MG63 (cell line): ENCODE results near the gene AURKAIP1. TPM values are rescaled to one million over a fixed set of nuclear protein-coding genes. Genes with fewer than 3 reads are reported as not detected.
"Not testable (repeated sequence)": the region's sequence is repeated elsewhere in the genome, so short reads cannot be mapped to it uniquely, and the experiment has no call there.

Experiments used
- DNase-seq: peaks from one replicate; pipeline ENCODE4 v3.0.0-alpha.2; 2020
- H3K27me3 ChIP-seq: fragments of 250-450 bp; sonication (Bioruptor Pico); 2 replicates; pipeline ENCODE4 v1.5.1; 2020; ENCODE audit warnings: mild to moderate bottlenecking, moderate library complexity
- H3K36me3 ChIP-seq: fragments of 250-450 bp; sonication (Bioruptor Pico); 2 replicates; pipeline ENCODE4 v1.5.1; 2020; ENCODE audit warnings: mild to moderate bottlenecking, moderate library complexity
- H3K4me3 ChIP-seq: fragments of 250-450 bp; sonication (Bioruptor Pico); 2 replicates; pipeline ENCODE4 v1.5.1; 2020; ENCODE audit warnings: mild to moderate bottlenecking, moderate library complexity
- H3K9me3 ChIP-seq: fragments of 250-450 bp; sonication (Bioruptor Pico); 2 replicates; pipeline ENCODE4 v1.5.1; 2020; ENCODE audit warnings: mild to moderate bottlenecking, moderate library complexity
- total RNA-seq: library from RNA; depleted of rRNA; stranded (reverse); fragments of >200 nt; shearing (Covaris generic); gene quantifications from 2 replicates; pipeline ENCODE4 v1.2.3, GENCODE V29; 2014; ENCODE audit warnings: low replicate concordance

Gene AURKAIP1
- total RNA-seq, 1 experiment from 2014 or later, result 226 TPM

DNA sequence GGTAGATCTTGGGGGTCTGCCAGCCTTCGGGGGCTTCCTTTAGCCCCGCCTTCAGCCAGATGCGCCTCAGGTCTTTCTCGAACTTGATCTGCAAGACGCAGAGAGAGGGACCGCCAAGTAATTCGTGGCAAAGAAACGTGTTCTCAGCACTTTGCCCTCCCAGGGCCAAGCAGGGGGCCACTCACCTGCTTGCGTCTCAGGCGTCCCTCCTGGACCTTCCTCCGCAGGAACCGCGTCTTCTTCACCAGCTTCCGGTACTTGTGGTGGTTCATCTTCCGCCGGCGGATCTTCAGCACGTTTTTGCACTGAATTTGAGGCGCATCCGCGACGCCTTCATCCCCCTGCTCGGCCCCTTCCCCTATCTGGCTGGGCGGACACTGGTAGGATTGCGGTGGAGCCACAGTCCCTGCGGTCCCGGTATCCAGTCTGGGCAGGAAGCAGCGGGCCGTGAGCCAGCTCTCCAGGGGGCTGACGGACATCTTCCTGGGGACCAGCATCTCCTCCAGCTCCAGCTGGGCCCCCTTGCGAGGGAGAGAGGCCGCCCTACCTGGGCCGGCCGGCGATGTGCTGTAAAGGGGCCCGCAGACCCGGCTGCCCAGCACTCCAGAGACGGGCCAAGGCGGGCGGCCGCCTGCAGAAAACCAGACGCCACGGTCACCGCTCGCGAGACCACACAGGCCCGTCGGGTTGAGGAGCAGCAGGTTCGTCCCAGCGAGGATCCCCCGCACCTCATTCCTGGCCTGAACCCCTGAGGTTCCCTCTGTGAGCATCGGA, 1.0 kb downstream of the AURKAIP1 start:
- H3K36me3 ChIP-seq, result peaks cover 38% of the 10 kb centered on the region
- DNase-seq, result no peak
- H3K27me3 ChIP-seq, result no peaks in the 10 kb centered on the region

DNA sequence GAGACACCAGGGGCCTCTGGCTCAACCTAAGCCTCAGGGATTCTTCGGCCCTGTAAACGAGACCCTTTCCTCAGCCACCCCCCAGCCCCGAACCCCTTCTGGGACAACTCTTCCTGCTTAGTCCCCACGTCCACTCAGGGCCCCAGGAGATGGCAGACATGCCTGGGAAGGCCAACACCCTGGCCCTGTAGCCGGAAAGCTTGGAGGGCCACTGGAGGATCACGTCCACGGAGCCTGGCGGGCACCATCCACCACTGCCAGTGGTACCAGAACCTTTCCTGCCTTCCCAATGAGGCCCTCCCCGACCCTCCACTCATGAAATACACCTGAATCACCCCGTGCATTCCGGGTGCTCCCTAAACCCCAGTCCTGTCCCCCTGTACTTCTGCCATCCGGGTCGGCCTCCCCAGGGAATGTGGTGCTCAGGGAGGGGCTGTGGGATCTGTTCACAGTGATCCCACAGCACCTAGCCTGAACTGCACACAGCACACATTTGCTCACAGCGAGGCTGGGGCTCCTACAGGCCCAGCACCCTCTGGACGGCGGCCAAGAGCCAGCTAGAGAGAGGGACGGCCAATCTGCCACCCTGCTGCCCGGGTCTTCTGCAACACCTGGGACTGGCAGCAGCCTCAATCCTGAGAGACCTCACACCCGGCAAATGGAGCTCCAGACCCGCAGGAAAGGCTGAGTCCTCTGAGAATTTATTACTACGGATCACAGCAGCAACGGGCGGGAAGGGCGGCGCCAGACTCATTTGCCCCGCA, 1.8 kb downstream of the AURKAIP1 start:
- H3K36me3 ChIP-seq, result peaks cover 38% of the 10 kb centered on the region
- H3K4me3 ChIP-seq, result peak overlapping the region; percentile 76
- DNase-seq, result no peak
- H3K27me3 ChIP-seq, result no peaks in the 10 kb centered on the region
- no peaks in the 10 kb centered on the region for H3K9me3 ChIP-seq

More for the DNA sequence above, 1.0 kb downstream of the AURKAIP1 start:
- H3K9me3 ChIP-seq, result no peaks in the 10 kb centered on the region
- H3K4me3 ChIP-seq, result peak overlapping the region; percentile 76

DNA sequence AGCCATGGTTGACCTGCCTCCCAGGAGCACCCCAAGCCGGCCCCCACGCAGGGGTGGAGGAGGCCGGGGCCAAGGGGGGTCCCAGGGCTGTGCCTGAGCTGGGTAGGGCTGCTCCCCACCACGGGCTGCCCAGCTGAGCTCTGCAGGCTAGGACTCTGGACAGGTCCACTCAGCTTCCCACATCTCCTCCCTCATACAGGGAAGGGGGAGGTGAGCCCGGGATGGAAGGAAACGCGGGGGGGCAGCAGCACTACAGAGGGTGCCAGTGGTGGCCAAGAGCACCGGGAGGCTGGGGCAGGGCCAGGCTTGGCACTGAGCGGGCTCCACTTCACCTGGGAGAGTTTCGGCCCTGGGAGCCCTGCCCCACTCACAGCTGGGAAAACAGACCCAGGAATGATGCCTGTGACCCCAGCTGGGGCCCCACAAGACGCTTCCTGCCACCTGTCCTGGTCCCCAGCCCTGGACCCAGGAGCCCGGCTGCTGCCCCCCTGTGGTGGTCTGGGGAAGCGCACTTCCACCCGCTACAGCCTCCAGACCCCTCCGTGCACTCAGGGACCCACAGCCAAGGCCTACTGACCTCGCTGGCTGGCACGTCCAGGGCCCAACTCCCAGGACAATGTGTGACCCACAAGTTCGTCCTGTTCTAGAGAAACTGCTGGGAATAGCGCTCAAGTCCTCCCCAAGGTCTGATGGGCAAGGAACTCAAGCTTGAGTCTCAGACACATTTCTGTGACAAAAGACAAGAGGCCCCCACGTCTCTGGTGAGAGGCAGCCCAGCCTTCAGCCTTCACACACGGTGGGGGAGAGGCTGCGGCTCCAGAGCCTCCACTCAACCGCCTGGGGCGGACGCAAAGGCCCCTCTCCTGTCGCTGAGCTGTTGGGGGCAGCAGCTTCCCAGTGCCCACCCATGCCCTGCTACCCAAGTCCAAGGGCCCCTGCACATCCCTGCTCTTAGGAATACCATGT, 3.0 kb downstream of the AURKAIP1 start:
- no peak overlapping the region for H3K4me3 ChIP-seq
- peaks cover 38% of the 10 kb centered on the region for H3K36me3 ChIP-seq
- H3K27me3 ChIP-seq, result no peaks in the 10 kb centered on the region
- H3K9me3 ChIP-seq, result peaks cover 3% of the 10 kb centered on the region
- DNase-seq, result peak; percentile 63

DNA sequence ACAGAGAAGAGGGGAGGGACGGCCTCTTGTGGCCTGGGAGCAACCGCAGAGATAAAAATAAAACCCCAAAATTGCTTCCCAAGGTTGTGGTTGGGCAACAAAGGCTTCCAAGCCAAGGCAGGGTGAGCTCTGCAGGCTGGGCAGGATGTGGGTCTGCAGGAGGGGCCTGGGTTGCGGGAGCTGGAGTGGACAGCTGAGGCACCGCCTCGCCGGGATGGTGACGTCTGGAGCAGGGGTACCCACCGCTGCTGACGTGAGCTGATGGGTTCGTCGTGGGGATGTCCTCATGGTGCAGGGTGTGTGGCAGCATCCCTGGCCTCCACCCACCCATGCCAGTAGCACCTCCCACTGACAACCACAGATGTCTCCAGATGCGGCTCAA, 3.7 kb downstream of the AURKAIP1 start:
- Histone ChIP-seq H3K9me3 (peaks cover 5% of the 10 kb centered on the region), H3K4me3 (no peak overlapping the region), H3K27me3 (no peaks in the 10 kb centered on the region), H3K36me3 (peaks cover 33% of the 10 kb centered on the region)
- DNase-seq, result no peak

DNA sequence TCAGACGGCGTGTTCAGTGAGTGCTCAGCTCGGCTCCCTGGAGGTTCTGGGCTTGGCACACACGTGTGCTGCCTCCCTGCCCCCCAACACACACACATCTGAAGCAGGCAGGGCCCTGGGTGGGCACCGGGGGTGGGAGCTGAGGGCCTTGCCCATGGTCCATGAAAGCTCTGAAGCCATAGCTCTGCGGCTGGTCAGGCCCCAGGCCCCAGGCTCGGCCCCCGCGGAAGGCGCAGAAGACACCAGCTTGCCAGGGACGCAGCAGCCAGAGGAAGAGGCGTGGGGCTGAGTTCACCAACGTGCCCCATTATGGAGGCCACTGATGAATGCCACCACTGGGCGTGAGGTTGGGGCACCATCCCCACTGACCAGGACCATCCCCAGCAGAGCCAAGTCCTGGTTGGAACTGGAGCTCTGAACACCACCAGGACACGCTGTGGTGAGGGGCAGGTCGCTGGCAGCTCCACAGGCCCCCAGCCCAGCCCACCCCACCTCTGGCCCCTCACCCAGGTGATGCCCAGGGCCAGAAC, 4.2 kb downstream of the AURKAIP1 start:
- H3K4me3 ChIP-seq, result no peak overlapping the region
- no peaks in the 10 kb centered on the region for H3K27me3 ChIP-seq
- no peak for DNase-seq
- peaks cover 7% of the 10 kb centered on the region for H3K9me3 ChIP-seq
- peaks cover 28% of the 10 kb centered on the region for H3K36me3 ChIP-seq

DNA sequence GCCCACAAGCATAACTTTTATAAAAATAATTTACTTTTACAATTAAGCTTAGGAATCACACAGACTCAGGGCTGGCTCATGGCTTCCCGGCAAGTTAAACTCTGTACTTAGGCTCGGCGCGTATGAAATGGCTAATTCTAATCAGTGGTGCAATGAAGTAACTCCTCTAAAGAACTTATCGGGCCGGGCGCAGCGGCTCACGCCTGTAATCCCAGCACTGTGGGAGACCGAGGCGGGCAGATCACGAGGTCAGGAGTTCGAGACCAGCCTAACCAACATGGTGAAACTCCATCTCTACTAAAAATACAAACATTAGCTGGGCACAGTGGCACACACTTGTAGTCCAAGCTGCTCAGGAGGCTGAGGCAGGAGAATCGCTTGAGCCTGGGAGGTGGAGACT, 4.9 kb downstream of the AURKAIP1 start:
- H3K36me3 ChIP-seq, result peaks cover 25% of the 10 kb centered on the region
- H3K9me3 ChIP-seq, DNase-seq, H3K4me3 ChIP-seq, H3K27me3 ChIP-seq: not testable (repeated sequence)

DNA sequence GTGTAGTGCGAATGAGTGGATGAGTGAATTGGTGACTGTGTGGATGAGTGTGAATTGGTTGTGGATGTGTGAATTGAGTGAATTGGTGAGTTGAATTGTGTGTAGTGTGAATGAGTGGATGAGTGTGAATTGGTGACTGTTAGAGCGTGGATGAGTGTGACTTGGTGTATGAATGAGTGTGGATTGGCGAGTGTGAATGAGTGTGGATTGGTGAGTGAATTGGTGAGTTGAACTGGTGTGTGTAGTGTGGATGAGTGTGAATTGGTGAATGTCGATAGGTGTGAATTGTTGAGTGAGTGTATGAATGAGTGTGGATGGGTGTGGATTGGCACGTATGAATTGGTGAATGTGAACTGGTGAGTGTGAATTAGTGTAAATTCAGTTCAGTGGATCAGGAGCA, 7.7 kb downstream of the AURKAIP1 start:
- H3K36me3 ChIP-seq, result peaks cover 9% of the 10 kb centered on the region
- no peaks in the 10 kb centered on the region for H3K27me3 ChIP-seq
- H3K9me3 ChIP-seq, result peaks cover 9% of the 10 kb centered on the region
- no peak overlapping the region for H3K4me3 ChIP-seq
- DNase-seq, result no peak

DNA sequence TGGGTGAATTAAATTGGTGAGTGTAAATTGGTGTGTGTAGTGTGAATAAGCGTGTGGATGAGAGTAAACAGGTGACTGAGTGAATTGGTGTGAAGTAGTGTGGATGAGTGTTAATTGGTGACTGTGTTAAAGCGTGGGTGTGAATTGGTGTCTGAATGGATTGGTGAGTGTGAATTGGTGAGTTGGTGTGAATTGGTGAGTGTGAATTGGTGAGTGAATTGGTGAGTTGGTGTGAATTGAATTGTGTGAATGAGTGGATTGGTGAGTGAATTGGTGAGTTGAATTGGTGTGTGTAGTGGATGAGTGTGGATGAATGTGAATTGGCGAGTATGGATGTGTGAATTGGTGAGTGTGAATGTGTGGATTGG, 8.3 kb downstream of the AURKAIP1 start:
- no peak for DNase-seq
- Histone ChIP-seq H3K27me3 (no peaks in the 10 kb centered on the region), H3K9me3 (peaks cover 9% of the 10 kb centered on the region), H3K36me3 (peaks cover 5% of the 10 kb centered on the region), H3K4me3 (no peak overlapping the region)

DNA sequence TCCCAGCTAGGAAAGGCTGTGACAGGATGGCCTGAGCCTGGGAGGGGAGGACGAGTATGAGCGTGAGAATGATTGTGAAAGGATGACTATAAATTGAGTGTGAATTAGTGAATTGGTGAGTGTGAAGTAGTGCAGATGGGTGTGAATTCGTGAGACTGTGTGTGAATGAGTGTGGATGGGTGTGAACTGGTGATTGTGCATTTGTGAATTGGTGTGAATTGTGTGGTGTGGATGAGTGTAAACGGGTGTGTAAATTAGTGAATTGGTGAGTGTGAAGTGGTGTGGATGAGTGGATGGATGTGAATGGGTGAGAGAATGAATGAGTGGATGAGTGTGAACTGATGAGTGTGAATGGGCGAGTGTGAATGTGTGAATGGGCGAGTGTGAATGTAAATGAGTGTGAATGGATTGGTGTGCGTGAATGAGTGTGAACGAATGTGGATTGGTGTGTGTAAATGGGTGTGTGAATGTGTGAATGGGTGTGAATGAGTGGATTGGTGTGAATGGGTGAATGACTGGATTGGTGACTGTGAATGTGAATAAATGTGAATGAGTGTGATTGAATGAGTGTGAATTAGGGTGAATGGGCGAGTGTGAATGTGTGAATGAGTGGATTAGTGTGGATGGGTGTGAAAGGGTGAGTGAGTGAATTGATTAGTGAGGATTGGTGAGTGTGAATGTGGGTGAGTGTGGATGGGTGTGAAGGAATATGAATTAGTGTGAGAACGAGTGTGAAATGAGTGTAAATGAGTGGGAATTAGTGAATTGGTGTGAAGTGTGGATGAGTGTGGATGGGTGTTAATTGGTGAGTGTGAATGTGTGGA, 8.9 kb downstream of the AURKAIP1 start:
- Histone ChIP-seq H3K9me3 (peaks cover 9% of the 10 kb centered on the region), H3K4me3 (no peak overlapping the region), H3K36me3 (no peaks in the 10 kb centered on the region), H3K27me3 (no peaks in the 10 kb centered on the region)
- no peak for DNase-seq

DNA sequence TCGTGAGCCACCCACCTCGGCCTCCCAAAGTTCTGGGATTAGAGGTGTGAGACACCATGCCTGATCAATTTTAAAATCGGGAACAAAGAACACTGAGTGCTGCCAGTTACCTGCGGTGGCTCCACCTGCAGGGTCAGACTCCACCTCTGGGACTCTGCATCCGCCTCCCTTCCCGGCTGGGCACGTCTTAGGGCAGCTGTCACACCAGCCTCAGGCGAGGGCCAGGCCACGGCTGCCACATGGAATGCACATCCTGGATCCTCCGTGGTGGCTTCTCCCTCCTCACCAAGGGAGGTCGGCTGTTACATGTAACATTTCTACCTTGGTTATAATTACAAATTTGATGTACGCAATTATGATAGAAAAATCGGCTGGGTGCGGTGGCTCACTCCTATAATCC, 10.7 kb downstream of the AURKAIP1 start:
- H3K4me3 ChIP-seq, result no peak overlapping the region
- peaks cover 9% of the 10 kb centered on the region for H3K9me3 ChIP-seq
- H3K27me3 ChIP-seq, result no peaks in the 10 kb centered on the region
- no peaks in the 10 kb centered on the region for H3K36me3 ChIP-seq
- DNase-seq, result no peak

DNA sequence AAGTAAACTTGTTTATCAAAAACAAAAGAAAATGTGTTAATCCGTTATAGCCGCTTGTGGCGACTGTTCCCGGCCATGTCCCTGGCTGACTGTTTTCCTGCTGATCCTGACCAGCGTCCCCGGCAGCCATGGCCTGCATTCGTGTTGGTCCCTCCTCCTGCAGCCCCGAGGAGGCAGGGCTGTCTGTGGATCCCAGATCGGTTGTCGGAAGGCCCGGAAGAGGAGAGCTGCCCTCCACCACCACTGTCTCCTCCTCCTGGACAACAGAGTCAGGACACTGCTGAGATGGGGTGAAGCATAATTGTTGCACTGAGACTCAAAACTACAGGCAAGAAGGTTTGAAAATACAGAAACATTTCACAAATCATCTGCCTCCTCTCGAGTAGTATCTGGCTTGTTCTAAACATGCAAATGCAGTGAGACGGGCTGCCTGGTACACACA, 13.0 kb downstream of the AURKAIP1 start:
- DNase-seq, result peak; percentile 87
- Histone ChIP-seq H3K9me3 (peaks cover 5% of the 10 kb centered on the region), H3K36me3 (peaks cover under 1% of the 10 kb centered on the region), H3K27me3 (no peaks in the 10 kb centered on the region), H3K4me3 (peak overlapping the region; percentile 19)

DNA sequence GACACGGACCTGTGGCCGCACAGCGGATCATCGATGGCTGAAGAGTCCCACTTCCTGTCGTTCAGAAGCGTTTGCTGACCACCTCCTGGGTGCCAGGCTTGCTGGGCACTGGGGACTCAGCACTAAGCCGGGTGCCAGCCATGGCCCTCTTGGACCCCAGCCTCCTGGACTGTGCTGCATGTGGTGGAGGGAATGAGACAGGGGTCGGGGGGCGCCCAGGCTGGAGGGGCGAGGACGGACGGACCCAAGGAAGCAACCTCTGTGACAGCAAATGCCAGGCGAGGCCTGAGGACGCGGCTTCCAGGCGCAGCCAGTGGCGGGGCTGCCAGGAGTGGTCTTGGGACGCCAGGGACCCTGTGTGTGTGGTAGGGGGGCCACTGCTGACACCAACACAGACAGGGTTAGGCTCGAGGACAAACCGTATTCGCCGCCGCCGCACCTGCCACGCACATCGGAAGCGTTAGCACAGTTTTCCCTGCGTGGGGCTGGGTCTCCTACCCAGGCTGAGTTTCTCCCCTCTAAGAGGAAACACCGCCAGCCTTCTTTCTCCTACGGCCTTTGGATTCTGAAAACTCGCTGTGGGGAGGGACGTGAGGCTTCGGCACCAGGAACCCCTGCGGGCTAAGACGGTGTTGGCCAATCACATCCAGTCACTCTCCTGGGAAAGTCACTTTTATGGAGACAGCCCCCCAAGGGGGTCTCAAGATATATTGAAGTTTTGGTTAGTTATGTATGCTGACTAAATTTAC, 13.6 kb downstream of the AURKAIP1 start:
- Histone ChIP-seq H3K9me3 (peaks cover 3% of the 10 kb centered on the region), H3K27me3 (no peaks in the 10 kb centered on the region), H3K4me3 (peak overlapping the region; percentile 19), H3K36me3 (peaks cover 4% of the 10 kb centered on the region)
- no peak for DNase-seq

DNA sequence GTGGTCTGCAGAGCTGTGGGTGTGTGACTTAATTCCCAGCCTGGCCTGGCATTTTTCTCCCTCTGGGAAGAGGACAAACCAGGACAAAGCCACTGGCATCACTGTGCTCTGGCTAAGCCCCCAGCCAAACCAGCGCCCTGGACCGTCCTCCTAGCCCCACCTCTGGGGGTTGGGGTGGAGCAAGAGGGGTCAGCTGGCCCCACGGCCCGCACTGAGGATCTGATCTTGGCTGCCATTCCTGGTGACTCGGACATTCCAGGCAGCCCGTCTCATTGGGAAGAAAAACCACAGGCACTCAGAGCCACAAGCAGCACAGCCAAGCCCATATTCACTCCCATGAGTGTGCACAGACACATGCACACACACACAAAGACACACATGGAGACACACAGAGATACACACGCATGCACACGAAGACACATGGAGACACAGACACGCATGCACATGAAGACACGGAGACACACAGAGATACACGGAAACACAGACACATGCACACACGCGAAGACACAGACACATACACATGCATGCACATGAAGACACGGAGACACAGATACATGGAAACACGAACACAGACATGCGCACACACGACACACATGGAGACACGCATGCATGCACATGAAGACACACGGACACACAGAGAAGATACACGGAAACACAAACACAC, 14.4 kb downstream of the AURKAIP1 start:
- DNase-seq, result peak; percentile 98
- H3K9me3 ChIP-seq, result no peaks in the 10 kb centered on the region
- H3K36me3 ChIP-seq, result peaks cover 4% of the 10 kb centered on the region
- H3K4me3 ChIP-seq, result peak overlapping the region; percentile 19
- no peaks in the 10 kb centered on the region for H3K27me3 ChIP-seq

DNA sequence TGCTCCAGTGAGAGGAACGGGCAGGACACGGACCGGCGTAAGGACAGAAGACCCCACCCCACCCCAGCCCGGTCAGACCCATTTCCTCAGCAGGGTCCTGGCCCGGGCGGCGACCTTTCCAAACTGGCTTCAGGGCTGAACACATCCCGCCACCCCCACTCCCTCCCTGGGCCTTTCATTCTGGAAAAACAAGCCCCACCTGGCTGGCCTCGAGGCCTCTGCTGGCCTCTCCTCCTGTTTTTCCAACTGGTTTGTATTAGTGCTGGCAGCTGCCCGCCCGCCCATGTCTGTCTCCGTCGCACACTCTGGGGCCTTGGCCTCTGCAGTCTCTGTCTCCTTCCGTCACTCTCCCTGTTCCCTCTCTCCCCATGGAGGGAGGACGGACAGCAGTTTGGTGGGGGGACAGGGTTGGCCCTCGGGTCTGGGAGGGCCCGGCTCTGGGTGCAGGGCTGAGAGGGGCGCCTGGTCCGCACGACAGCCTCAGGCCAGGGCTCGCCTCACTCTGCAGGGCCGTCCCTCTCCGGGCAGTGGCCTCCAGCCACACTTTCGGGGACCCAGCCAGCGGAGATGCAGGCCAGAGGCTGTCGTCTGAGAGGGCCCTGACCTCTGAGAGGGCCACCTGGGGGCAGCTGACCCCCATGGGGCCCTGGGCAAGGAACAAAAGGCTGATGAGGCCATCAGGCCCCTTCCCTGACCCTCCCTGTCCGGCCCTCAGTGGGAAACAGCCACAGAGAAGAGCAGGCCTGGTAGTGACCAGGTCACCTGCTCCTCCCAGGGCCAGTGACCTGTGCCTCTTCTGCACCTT, 15.1 kb downstream of the AURKAIP1 start:
- Histone ChIP-seq H3K9me3 (no peaks in the 10 kb centered on the region), H3K27me3 (no peaks in the 10 kb centered on the region), H3K36me3 (peaks cover 4% of the 10 kb centered on the region), H3K4me3 (peak overlapping the region; percentile 91)
- peak; percentile 78 for DNase-seq
